Heart left ventricle (tissue), 13 donors: ENCODE results near the gene ANKRD45.

Source experiments
- POLR2A ChIP-seq, 2 donors: fragments of 450-650 bp; IDR thresholded peaks; one replicate each; pipeline ENCODE4 v1.6.1; 2017; ENCODE audit warnings: antibody characterized with exemption in 2 of 2, mild to moderate bottlenecking in 2 of 2, moderate library complexity in 2 of 2
- TF ChIP-seq, protein P1 (sequence below), 12 donors: fragments of 200-600 bp; sonication (generic) in 4 of 12; IDR thresholded peaks; one replicate each; pipeline versions ENCODE4 v1.5.0 to v1.8.0; 2018 to 2022; ENCODE audit warnings: antibody characterized with exemption in 12 of 12, mild to moderate bottlenecking in 5 of 12
- donor health status: ischemic (EF 13 %, LVEDD 7.1; RV severe dilation, severe dysfunction).
- donor health status: DM: no; HTN: yes; CAD: no.
- donor health status: DM: no; HTN: no; CAD: no.
- donor health status: ischemic (EF 25% LVEDD 6.9; RV normal size, moderate dysfunction).
- donor health status: ischemic (EF 25% LVEDD 5.7; RV mildly dilated, moderate dysfunction).
- donor health status: ischemic (EF 35%, LVEDD 5.7; RV mildly dilated, moderate dysfunction).
- donor health status: nonischemic (EF 11% LVEDD 7.7; RV severe dilation, severe dysfunction).
- donor health status: DM: yes; HTN: yes; CAD: no.
- donor health status: PGD.
- donor health status: ischemic (EF 29% LVEDD 5.4; RV normal size, mild dysfunction).
- donor health status: nonischemic (EF 23%, LVEDD 6.1; RV moderate dilation, normal function).

DNA sequence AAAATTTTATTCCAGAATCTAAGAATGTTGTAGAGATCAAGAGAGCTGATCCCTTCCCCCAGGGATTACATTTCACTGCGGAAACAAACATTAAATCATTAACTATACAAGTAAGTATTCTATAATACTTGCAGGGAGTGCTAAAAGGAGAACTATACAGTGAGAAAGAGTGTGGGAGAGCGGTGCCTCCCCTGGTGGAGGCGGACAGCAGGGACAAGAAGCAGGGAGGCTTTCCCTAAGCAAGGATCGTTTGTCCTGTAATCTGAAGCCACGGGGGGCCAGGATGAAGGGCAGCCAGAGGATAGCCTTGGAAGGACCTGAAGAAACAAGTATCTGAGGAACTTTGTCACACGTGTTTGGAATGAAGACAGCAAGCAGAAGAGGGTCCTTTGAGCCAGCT lies 106.8 kb downstream of the ANKRD45 start:
- no peak for TF ChIP-seq POLR2A (IDR thresholded peaks at IDR 0.05)
- TF ChIP-seq, protein P1, sequence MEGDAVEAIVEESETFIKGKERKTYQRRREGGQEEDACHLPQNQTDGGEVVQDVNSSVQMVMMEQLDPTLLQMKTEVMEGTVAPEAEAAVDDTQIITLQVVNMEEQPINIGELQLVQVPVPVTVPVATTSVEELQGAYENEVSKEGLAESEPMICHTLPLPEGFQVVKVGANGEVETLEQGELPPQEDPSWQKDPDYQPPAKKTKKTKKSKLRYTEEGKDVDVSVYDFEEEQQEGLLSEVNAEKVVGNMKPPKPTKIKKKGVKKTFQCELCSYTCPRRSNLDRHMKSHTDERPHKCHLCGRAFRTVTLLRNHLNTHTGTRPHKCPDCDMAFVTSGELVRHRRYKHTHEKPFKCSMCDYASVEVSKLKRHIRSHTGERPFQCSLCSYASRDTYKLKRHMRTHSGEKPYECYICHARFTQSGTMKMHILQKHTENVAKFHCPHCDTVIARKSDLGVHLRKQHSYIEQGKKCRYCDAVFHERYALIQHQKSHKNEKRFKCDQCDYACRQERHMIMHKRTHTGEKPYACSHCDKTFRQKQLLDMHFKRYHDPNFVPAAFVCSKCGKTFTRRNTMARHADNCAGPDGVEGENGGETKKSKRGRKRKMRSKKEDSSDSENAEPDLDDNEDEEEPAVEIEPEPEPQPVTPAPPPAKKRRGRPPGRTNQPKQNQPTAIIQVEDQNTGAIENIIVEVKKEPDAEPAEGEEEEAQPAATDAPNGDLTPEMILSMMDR (IDR thresholded peaks at IDR 0.05), result no peak
